HG02981 (cell line): ENCODE measurements around the gene CFAP90.

ENCODE experiments used
- ATAC-seq: cut with Tn5 transposase; IDR thresholded peaks from one replicate; pipeline ENCODE4 v1.9.1; 2021; ENCODE audit warnings: mild to moderate bottlenecking, moderate library complexity; ENCODE audit not compliant: unreplicated experiment

Gene CFAP90

DNA sequence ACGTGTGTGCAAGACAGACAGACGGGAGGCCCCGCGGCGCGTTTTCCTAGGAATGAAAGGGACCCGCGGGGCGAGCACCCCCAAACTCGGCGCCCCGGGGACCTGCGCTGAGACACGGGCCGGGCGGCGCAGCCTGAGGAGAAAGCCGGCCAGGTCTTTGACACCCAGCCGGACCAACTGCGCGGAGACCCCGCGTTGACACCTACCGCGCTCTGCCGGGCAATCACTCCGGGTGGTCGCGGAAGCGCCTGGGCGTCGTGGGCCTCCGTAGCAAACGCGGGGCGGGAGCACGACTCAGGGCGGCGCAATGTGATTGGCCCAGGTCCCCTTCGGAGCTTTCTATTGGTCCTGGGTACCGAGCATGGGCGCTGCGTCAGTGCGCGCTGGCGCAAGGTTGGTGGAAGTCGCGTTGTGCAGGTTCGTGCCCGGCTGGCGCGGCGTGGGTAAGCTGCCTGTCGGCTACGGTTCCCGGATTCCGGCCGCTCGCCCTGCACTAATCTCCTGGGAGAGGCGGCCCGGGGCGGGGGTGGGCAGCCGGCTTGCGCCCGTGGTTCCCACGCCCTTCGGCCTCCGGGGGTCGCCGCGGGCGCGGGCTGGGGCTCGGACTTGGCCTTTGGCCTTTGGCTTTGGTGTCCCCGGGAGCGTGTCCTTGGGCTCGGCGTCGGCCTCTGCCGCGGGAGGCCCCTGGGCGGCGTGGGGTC is 18.0 kb upstream of the CFAP90 start, which contains the start of the genes FASTKD3 and MTRR:
Gene FASTKD3, minus strand, starts transcription at position 259 of the 701 bp plus-strand sequence. CDS start 948 bp downstream, outside the sequence.
Gene MTRR, plus strand, starts transcription at position 376 of the 701 bp plus-strand sequence. CDS start 1,647 bp downstream, outside the sequence.
- ATAC-seq = peak; percentile 98

DNA sequence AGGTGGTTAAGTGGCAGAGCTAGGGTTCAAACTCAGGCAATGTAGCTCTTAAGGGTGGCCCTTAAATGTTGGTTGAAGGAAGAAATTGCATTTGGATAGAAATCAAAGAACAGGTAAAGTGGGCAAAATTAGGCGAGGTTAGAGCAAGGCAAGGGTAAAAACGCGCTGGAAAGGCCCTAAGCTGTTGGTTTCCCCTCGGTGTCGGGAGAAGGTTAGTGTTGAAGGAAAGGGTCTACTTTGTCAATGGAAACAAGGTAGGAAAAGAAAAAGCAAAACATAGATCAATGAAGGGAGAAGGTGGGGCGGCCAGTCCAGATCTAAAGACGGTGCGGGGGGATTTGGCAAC is 17.5 kb upstream of the CFAP90 start:
- no peak for ATAC-seq

DNA sequence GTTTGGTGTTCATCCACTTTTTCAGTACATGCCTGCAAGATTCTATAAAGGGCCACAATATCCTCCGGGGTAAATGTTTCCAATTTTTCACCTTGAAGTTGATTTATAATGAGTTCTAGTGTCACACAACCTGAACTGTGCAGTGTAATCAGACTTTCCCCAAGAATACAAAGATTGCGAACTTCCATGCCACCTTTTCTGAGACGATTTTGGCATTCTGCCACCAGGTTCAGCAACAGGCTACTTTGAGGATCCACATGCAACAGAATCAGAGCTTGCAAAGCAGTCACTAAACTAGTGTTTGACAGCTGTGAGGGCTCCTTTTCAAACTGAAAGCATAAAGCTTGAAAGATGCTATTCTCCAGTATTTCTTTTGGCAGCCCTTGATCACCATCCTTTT is 16.3 kb upstream of the CFAP90 start:
- ATAC-seq = no peak

DNA sequence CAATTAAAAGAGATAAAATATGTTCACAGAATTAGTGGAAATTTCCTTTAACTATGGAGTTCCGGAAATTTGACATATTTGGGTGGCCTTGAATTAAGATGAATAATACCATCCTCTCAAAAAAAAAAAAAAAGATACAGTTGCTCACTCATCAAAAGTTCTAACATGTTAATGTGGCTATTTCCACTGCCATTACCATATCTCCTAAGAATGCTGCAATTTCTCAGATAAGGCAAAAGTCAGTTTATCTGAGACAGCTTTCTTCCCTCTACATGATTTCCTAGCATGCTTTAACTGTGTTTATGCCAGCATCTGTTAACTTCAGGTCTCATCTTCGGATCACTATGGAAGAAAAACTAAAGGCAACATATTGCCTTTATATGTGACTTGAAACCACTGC is 15.3 kb upstream of the CFAP90 start:
- no peak for ATAC-seq

DNA sequence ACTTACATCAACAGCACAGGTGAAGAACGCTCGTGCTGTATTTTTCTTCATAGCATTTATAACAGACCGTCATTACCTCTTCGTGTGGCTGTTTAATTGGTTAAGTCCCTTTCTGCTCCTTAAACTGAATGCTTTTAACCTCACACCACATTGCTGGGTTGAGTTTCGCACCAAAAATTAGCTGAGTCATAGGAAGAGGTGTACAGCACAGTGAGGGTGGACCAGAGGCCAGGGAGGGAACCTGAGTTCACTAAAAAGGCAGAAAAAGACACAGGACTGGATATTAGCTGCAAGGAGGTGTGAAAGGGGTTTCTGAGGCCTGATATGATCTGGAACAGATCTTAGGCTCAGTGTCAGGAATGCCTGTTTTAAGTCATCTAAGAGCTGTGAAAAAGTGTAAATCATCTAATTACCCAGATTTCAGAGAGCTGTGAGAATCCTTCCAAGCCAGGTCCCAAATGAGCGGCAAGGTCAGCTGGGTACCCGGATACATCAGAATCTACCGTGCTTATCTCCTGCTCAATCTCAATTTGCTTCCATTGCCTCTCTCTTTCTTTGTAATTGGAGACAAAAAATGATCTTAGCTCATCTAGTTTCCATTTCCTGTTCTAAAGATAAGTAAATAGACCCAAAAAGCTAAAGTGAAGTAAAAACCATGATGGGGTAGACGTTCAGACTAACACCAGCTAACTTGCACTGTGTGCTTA is 7.1 kb upstream of the CFAP90 start:
- no peak for ATAC-seq

DNA sequence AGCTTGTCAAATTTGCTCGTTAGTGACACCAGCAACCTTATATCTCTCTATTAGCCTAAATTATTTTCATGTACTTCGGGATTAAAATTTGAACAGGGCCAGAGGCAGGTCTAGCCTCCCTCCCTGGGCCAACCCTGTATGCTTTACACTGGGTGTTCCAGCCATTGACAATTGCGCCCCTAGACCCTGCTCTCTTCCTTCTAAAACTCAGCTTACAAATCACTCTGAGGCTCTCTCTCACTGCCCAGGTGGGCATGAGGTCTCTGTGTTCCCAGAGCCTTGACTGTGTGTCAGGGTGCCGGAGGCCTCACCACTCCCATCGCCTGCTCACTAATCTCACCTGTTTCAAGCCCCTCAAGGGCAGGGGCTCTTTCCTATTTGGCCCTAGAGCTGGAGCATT is 6.4 kb upstream of the CFAP90 start:
- no peak for ATAC-seq

DNA sequence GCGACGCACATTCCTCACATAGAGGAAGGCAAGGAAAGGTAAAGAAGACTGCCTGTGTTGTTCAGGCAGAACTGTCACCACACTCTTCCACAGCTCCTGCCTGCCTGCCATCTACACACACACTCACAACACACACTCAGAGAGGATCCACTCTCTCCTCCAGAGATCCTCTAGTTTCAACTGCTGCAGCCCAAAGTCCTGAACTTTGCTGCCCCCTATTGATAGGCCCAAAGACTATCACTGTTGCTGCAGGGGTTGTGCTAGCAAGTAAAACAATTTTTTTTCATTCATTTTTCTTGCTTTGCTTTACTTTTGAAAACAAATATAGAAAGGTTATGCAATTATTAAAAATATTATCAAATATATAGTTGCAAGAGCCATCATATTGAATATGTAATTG is 5.9 kb upstream of the CFAP90 start:
- peak; percentile 38 for ATAC-seq

DNA sequence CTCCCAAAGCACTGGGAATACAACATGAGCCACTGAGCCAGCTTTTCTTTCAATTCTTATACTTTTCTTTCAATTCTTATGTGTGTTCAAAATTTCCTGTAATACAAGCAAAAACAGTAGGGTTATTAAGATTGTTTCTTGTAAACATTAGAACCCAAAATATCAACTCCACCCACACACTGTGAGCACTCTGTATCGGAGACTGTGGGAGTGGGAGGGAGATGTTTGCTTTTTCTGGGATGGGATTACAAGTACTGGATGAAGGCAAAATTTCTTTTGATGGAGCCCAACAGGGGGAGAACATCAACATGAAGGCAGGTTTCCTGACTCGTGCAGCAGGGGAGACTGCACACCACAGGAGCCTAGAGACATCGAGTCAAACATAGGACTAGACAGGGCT is 4.7 kb upstream of the CFAP90 start:
- no peak for ATAC-seq

DNA sequence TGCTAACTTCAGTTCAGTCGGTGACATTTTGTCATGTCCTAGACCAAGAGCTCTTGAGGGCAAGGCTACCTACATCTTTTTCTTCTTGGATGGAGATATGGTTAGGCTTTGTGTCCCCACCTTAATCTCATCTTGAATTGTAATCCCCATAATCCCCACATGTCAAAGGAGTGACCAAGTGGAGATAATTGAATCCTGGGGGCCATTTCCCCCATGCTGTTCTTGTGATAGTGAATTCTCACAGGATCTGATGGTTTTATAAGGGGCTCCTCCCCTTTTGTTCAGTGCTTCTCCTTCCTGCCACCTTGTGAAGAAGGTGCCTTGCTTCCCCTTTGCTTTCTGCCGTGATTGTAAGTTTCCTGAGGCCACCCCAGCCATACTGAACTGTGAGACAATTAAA is 2.1 kb upstream of the CFAP90 start:
- ATAC-seq = no peak

DNA sequence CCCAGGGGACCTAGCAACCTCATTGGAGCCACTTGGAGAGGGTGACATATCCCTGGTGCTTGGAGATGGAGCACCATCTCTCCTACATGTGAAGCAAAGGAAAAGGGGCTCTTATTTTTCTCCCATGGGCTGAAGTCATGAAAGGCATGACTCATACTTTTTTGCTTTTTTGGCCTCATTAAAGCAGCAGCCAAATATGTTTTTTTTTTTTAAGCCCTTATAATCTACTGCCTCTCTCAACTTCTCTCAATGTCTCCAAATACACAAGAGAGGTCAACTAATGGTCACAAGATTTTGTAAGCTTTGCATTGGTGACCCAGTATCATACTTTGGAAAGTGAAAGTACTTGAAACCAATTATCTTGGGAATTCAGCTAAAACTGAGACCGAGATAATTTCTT is 1.6 kb upstream of the CFAP90 start:
- ATAC-seq = no peak

DNA sequence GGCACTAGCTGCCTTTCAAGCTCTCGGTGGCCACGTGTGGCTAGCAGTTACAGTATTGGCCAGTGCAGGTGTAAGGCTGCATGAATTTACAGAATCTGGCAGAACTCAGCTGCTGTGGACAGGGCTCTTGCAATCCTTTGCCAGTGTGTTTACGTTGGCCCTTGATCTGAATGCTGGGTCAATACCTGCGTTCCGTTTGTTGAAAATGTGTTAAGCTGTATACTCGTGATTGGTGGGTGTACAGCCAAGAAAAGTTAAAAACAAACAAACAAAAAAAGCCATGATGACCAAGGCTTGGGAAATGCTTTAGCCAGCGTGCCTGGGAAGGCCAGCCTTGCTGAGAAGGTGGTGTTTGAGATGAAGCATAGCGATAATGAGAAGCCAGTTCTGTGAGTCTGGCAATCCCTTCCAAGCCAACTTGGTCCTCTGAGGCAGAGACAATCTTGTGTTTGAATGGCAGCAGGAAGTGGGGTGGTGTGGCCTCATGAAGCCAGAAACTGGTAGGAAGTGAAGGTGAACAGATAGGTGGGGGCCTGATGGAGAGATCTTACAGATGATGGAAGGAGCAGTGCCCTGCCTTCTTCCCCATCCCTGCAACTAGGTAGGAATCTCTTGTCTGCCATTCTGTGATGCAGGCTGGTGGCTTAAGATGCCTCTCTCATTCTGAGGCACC is 820 bp upstream of the CFAP90 start:
- no peak for ATAC-seq

DNA sequence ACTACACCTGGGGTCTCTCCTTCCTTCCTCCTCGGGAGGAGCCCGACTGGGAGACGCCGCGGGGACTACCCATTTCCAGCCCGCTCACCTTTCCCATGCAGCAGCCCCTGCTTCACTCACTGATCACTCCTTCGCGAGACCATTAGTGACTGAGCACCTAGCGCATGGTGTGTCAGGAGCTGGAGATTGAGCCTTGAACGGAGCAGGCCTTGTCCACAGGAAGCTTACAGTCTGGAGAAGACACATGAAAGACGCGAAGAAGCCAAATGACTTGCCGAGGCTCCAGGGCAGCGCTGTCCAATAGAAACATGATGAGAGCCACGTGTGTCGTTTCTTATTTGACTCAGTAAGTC is 283 bp upstream of the CFAP90 start:
- no peak for ATAC-seq

DNA sequence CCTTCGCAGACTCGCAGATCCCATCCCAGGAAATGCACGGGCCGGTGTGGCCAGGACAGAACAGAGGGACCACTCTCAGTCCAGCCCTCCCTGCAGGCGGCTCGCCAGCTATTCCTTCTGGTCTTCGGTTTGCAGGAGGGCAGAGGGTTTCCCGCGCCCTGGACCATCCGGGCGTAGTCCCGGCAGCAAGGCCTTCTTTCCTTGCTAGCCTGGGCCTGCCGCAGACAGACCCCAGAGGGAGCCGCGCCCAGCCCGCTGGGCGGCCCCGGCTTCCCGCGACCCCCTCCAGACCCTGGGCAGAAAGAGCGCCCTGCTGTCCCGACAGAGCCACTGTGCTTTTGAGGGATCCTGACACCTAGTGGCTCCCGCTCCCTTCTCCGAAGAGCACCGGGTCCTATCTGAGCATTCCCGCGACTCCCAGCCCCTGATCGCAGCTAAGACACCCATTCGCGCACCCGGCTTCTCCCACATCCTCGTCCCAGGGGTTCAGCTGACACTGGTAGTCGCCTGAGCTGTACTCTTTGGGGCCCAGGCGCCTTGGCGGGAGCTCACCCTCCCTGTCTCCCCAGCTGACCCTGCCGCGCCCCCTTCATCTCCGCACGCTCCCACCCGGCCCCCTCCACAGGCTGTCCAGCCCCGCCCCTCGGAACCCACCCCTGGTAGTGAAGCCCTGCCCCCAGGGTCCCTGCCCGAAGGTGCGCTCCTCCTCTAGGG is 1.1 kb downstream of the CFAP90 start:
- ATAC-seq = no peak

DNA sequence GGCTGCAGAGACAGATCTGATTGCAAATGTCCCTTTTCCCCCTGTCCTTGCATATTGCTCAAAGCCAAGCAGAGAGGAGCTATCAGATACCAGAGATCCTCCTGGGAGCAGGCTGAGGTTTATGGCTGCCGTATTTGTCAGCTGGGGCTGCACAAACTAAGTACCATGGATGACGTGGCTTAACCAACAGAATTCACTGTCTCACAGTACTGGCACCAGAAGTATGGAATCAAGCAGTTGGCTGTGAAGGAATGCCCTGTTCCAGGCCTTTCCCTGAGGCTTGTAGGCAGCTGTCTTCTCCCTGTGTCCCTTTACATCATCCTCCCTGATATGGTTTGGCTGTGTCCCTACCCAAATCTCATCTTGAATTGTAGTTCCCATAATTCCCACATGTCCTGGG is 2.6 kb downstream of the CFAP90 start:
- ATAC-seq = no peak

DNA sequence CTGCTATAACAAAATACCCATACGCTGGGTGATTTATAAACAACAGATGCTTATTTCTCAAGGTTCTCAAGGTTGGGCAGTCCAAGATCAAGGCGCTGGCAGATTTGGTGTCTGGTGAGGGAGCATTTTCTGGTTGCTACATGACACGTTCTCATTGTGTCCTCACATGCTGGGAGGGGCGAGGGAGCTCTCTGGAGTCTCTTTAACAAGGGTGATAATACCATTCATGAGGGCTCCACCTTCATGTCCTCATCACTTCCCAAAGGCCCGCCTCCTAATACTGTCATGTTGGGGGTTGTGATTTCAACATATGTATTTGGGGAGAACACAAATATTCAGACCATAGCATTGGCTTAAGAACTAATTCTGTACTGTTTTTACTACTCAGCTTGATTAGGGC is 4.6 kb downstream of the CFAP90 start:
- ATAC-seq = no peak

DNA sequence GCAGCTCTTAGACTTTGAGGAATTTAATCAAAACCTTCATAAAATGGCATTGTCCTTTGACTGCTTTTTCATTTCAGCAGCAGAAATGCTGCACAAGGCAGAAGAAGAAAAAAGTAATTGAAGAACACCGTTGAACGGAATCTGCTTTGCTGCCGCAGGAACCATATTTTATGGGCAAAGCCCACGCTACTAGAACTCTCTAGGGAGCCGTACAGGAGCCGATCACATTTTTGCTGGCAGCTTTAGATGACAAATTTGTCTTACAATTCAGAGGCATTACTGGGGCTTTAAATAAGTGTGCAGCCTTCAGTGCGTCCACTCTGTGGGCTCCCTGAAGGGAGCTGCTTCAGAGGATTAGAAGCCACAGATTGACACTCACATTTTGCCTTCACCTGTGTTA is 5.4 kb downstream of the CFAP90 start:
- ATAC-seq = no peak

DNA sequence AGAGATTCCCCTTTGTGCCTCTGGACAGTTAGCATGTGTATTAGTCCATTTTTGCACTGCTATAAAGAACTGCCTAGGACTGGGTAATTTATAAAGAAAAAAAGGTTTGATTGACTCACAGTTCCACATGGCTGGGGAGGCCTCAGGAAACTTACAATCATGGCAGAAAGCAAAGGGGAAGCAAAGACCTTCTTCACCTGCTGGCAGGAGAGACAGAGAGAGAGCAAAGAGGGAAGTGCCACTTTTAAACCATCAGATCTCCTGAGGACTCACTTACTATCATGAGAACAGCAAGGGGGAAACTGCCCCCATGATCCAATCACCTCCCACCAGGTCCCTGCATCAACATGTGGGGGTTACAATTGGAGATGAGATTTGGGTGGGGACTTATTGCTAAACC is 6.0 kb downstream of the CFAP90 start:
- ATAC-seq = no peak

DNA sequence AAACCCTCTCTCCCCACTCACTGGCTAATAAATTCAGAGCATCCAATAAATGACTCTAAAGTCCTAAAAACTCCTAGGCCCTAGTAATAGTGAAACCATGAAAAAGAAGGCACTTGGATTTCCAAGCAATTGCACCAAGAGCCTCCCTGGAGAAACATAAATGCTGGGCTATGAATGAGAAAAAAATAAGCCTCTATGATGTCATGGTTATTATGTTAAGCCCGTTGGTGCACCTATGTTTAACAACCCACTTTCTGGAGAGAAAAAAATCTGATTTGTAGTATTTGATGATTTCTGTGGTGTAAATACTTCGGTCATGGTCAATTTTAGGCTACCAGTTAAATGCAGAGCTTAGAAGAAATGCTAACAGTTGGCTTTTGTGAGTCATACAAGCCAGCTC is 8.4 kb downstream of the CFAP90 start:
- no peak for ATAC-seq

DNA sequence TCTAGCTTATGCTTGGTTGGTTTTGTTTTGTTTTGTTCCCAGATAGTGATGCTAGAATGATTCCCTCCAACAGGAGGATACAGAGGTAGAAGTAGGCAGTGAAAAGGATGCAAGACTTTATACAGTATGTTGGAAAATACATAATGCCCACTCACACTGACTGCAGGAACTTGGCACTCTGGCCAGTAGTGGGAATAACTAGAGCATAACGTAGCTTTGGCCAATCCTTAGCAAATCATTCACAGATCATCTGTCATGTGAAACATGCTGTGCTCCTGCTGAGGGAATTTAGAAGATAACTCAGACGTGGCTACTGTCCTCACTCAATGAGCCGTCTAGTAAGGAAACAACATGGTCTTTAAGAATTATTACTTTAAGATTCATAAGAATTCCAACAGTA is 13.5 kb downstream of the CFAP90 start:
- no peak for ATAC-seq

DNA sequence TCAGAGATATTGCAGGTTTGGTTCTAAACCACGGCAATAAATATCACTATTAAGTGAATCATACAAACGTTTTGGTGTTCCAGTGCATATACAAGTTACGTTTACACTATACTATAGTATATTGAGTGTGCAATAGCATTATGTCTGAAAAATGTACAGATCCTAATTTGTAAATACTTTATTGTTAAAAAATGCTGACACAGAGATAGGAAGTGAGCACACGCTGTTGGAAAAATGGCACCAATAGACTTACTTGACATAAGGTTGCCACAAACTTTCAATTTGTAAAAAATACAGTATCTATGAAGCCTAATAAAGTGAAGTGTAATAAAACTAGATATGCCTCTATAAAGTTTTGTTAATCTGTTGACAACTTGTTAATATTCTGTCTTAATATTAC is 16.0 kb downstream of the CFAP90 start:
- ATAC-seq = no peak

DNA sequence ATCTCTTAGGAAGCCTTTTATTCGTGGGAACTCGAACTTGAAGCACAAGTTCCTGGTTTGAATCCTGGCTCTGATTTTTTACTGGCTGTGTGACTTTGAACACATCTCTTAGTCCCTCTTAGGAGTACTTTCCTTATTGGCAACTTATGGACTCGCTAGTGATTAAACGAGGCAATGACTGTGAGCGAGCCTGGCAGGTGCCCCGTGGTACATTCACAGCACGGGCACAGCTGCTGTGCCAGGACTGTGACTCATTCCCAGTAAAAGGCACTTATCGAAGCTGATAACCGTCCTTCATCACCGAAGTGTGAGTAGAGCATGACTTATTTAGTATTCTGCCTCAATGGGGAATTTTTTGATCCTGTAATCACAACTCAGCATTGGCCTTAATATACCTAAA is 22.7 kb downstream of the CFAP90 start:
- ATAC-seq = no peak

DNA sequence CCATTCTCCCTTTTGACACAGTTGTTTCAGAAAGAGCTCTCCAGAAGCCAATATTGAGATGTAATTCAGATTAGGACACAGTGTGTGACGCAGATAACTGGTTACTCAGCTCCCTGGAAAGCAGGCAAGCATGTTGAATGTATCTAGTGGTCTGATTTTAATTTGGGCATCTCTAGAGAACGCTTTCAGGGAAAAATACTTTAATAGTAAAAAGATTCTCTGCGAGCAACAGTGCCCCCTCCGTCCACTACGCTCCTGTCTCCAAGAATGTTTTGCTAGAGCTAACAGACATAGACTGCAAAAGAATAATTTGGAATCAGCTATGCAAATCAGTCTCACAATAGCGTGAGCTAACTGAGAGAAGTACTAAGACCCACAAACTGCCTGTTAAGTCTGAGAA is 23.3 kb downstream of the CFAP90 start:
- ATAC-seq = no peak
